ENCODE data around the gene ATP9B.

Gene ATP9B

DNA sequence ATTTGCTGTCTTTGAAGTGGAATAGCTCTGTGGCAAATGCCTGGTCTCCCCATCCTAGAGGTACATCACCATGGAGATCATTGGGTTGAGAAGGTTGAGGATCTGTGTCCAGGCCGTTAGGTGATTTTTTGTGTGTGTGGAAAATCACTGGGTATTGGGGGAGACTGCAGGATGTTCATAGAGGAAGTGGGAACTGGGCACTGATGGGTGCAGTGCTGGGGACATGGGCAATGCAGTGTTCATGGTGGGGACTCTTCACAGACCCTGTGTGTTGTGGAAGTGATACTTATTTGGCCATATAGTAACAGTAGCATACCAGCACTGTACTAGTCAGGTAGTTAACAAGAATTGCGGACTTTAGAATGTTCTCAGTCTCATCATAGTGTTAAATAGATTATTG, 34.9 kb downstream of the ATP9B start:
- no peaks in the 10 kb centered on the region for H3K36me3 ChIP-seq (ENCODE audit: control insufficient read depth, insufficient read depth, low read length)
- no peak for DNase-seq (ENCODE audit: low read depth, low spot score)
- WGBS (ENCODE audit: insufficient coverage, insufficient read length), result no CpG with 5 or more reads among the region's 2 CpGs
- H3K27ac ChIP-seq (ENCODE audit: low read length), result no peak overlapping the region
- no peaks in the 10 kb centered on the region for H3K27me3 ChIP-seq (ENCODE audit: control insufficient read depth, insufficient read depth, low read length)
- H3K4me1 ChIP-seq (ENCODE audit: control insufficient read depth, insufficient read depth, low read length), result no peaks in the 10 kb centered on the region
- H3K9me3 ChIP-seq (ENCODE audit: control insufficient read depth, insufficient read depth, low read length), result no peaks in the 10 kb centered on the region
- H3K4me3 ChIP-seq (ENCODE audit: low read length), result no peak overlapping the region

DNA sequence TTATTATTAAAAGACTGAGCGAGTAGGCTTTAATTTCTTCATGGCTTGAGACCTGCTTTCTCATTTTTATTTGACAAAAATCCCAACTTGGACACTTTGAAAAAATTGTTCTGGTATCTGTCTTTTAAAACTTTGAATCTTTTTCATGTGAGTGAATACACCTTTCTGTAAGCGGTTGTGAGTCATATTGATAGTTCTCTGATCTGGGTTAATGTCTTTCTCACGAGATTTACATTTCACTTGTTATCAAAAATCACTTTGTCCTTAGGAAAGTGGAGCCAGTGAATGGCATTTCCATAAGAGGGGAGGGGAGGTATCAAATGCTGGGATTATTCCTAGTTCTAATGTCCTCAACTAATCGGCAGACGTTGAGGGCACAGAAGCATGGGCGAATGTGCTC, 36.3 kb downstream of the ATP9B start:
- Histone ChIP-seq H3K27ac (ENCODE audit: low read length) (no peak overlapping the region), H3K36me3 (ENCODE audit: control insufficient read depth, insufficient read depth, low read length) (no peaks in the 10 kb centered on the region), H3K27me3 (ENCODE audit: control insufficient read depth, insufficient read depth, low read length) (no peaks in the 10 kb centered on the region), H3K9me3 (ENCODE audit: control insufficient read depth, insufficient read depth, low read length) (no peaks in the 10 kb centered on the region), H3K4me3 (ENCODE audit: low read length) (no peak overlapping the region), H3K4me1 (ENCODE audit: control insufficient read depth, insufficient read depth, low read length) (no peaks in the 10 kb centered on the region)
- no CpG with 5 or more reads among the region's 6 CpGs for WGBS (ENCODE audit: insufficient coverage, insufficient read length)
- DNase-seq (ENCODE audit: low read depth, low spot score), result no peak

DNA sequence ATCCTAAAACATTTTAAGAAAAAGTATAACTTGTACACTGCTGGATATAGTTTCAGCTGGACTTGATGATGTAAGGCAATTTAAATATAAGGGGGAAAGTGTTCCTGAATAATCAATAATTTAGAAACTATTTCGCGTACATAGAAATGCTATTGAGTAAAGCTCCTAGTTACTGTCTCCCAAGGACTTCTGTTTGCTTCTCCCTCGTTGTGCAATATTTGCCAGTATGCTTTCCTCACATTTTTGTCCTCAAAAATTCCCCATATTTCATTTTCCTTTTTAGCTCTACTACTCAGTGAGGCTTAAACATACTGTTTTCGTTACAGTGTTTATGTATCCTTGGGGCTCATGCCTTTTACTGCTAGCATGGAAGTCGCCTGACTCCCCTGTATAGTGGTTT, 36.9 kb downstream of the ATP9B start:
- no CpG with 5 or more reads among the region's 5 CpGs for WGBS (ENCODE audit: insufficient coverage, insufficient read length)

DNA sequence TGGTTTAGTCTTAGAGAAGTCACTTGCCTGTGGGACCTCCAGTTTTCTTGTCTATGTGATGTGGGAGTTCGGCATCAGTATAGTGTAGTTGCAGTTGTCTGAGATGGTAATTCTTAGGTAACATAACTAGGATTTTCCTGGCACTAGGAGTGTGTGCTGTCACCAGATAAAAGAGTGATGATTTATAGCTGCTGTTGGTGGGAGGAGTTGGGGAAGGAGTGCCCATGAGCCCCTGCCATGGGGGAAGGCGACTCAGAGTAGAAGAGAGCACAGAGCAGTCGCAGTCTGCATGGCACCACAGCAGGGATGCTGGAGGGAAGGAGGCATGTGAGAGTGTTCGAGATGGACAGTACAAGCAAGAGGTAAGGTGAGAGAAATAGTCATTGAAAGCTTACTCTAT, 38.7 kb downstream of the ATP9B start:
- no CpG with 5 or more reads among the region's 4 CpGs for WGBS (ENCODE audit: insufficient coverage, insufficient read length)

More for the DNA sequence above, 36.9 kb downstream of the ATP9B start:
- no peak overlapping the region for H3K27ac ChIP-seq (ENCODE audit: low read length)
- DNase-seq (ENCODE audit: low read depth, low spot score), result no peak
- no peaks in the 10 kb centered on the region for H3K36me3 ChIP-seq (ENCODE audit: control insufficient read depth, insufficient read depth, low read length)
- no peaks in the 10 kb centered on the region for H3K27me3 ChIP-seq (ENCODE audit: control insufficient read depth, insufficient read depth, low read length)
- H3K4me1 ChIP-seq (ENCODE audit: control insufficient read depth, insufficient read depth, low read length), result no peaks in the 10 kb centered on the region
- no peaks in the 10 kb centered on the region for H3K9me3 ChIP-seq (ENCODE audit: control insufficient read depth, insufficient read depth, low read length)
- no peak overlapping the region for H3K4me3 ChIP-seq (ENCODE audit: low read length)

DNA sequence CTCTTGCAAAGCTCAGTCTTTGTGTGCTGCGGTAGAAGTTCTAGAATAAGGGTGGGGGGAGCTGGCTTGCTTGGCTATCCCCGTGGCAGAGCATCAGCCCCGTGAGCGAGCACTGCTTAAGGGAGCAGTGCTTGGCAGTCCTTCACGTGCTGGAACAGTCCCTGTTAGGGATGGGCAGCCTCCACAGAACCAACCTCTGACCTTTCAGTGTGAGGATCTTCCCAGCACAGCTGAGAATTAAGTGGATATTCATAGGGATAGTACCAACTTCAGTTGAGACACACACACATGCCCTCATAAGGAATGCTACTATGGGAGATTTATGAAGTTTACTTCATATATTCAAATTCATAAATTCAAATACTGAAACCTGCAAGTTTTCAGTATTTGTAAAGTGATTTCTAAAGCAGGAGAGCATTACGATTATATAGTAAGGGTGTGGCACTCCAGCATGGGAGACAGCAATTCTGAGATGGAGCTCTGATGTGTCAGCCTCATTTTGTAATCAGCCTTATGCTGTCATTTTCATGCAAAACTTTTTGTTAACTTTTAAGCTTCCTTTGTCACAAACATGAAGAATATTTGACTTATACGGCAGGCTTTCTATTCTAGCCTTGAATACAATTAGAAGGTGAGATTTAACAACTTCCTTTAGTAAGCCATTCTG, 39.5 kb downstream of the ATP9B start:
- no peaks in the 10 kb centered on the region for H3K27me3 ChIP-seq (ENCODE audit: control insufficient read depth, insufficient read depth, low read length)
- H3K9me3 ChIP-seq (ENCODE audit: control insufficient read depth, insufficient read depth, low read length), result no peaks in the 10 kb centered on the region
- H3K4me3 ChIP-seq (ENCODE audit: low read length), result no peak overlapping the region
- no CpG with 5 or more reads among the region's 7 CpGs for WGBS (ENCODE audit: insufficient coverage, insufficient read length)
- H3K27ac ChIP-seq (ENCODE audit: low read length), result no peak overlapping the region
- no peak for DNase-seq (ENCODE audit: low read depth, low spot score)
- no peaks in the 10 kb centered on the region for H3K4me1 ChIP-seq (ENCODE audit: control insufficient read depth, insufficient read depth, low read length)
- H3K36me3 ChIP-seq (ENCODE audit: control insufficient read depth, insufficient read depth, low read length), result no peaks in the 10 kb centered on the region; the same call in 1 of the 2 replicates

More for the DNA sequence above, 38.7 kb downstream of the ATP9B start:
- Histone ChIP-seq H3K27me3 (ENCODE audit: control insufficient read depth, insufficient read depth, low read length) (no peaks in the 10 kb centered on the region), H3K4me1 (ENCODE audit: control insufficient read depth, insufficient read depth, low read length) (no peaks in the 10 kb centered on the region), H3K4me3 (ENCODE audit: low read length) (no peak overlapping the region), H3K27ac (ENCODE audit: low read length) (no peak overlapping the region), H3K9me3 (ENCODE audit: control insufficient read depth, insufficient read depth, low read length) (no peaks in the 10 kb centered on the region), H3K36me3 (ENCODE audit: control insufficient read depth, insufficient read depth, low read length) (no peaks in the 10 kb centered on the region)
- no peak for DNase-seq (ENCODE audit: low read depth, low spot score)

DNA sequence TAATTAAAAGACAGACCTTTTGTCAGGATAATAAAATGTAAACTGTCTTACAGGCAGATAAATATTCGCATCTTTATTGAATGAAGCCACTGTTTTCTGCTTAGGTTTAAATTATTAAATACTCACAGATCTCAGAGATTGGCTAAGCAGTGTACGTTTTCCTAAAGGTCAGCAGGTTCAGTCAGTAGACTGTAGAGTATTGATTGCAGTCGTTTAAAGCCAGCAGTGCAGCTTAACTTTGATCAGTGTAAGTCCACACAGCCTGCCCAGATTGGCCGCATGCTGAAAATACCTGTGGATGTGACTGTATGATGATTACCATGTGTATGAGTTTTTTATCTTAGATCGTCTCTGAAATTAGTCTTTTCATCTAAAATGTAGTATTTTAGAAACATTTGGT, 42.3 kb downstream of the ATP9B start:
- Histone ChIP-seq H3K27me3 (ENCODE audit: control insufficient read depth, insufficient read depth, low read length) (no peaks in the 10 kb centered on the region), H3K4me1 (ENCODE audit: control insufficient read depth, insufficient read depth, low read length) (no peaks in the 10 kb centered on the region), H3K27ac (ENCODE audit: low read length) (no peak overlapping the region), H3K36me3 (ENCODE audit: control insufficient read depth, insufficient read depth, low read length) (peaks cover 4% of the 10 kb centered on the region), H3K9me3 (ENCODE audit: control insufficient read depth, insufficient read depth, low read length) (no peaks in the 10 kb centered on the region), H3K4me3 (ENCODE audit: low read length) (no peak overlapping the region)
- WGBS (ENCODE audit: insufficient coverage, insufficient read length), result no CpG with 5 or more reads among the region's 5 CpGs
- DNase-seq (ENCODE audit: low read depth, low spot score), result no peak

DNA sequence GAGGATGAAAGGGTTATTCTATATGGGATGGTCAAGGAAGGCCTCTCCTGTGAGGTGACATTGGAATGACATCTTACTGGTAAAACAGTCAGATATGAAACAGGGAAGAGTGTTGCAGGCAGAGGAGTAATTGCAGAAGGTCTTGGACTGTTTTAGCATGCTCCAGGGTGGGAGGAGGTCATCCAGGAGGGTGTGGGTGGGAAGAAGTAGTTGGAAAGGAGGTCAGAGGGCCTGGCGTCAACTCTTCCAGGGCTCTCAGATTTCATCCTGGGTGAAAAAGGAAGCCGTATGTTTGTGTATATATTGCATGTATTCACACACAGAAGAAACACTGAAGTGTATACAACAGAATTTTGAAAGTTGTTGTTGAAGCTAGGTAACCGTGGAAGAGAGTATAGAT, 48.2 kb downstream of the ATP9B start:
- Histone ChIP-seq H3K4me1 (ENCODE audit: control insufficient read depth, insufficient read depth, low read length) (no peaks in the 10 kb centered on the region), H3K9me3 (ENCODE audit: control insufficient read depth, insufficient read depth, low read length) (no peaks in the 10 kb centered on the region), H3K27ac (ENCODE audit: low read length) (no peak overlapping the region), H3K4me3 (ENCODE audit: low read length) (no peak overlapping the region), H3K27me3 (ENCODE audit: control insufficient read depth, insufficient read depth, low read length) (no peaks in the 10 kb centered on the region), H3K36me3 (ENCODE audit: control insufficient read depth, insufficient read depth, low read length) (peaks cover 4% of the 10 kb centered on the region)
- no peak for DNase-seq (ENCODE audit: low read depth, low spot score)
- WGBS (ENCODE audit: insufficient coverage, insufficient read length), result no CpG with 5 or more reads among the region's 3 CpGs

DNA sequence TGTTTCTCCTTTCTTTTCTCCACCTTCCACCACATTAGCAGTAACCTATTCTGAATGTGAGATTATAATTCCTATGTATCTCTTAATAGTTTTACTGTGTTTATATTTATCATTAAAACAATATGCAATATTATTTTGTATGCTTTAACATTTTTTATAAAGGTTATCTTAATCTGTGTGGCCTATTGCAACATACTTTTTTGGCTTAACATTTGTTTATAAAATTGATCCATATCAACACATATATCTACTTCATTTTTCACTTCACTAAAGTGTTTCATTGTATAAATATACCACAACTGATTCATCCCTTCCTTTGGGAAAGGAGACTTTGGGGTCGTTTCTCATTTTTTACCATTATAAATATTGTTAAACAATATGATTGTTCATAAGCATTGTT, 48.6 kb downstream of the ATP9B start:
- Histone ChIP-seq H3K27ac (ENCODE audit: low read length) (no peak overlapping the region), H3K4me3 (ENCODE audit: low read length) (no peak overlapping the region), H3K27me3 (ENCODE audit: control insufficient read depth, insufficient read depth, low read length) (no peaks in the 10 kb centered on the region), H3K4me1 (ENCODE audit: control insufficient read depth, insufficient read depth, low read length) (no peaks in the 10 kb centered on the region), H3K36me3 (ENCODE audit: control insufficient read depth, insufficient read depth, low read length) (peaks cover 4% of the 10 kb centered on the region), H3K9me3 (ENCODE audit: control insufficient read depth, insufficient read depth, low read length) (no peaks in the 10 kb centered on the region)
- DNase-seq (ENCODE audit: low read depth, low spot score), result no peak
- WGBS (ENCODE audit: insufficient coverage, insufficient read length), result no CpG with 5 or more reads among the region's 1 CpG

DNA sequence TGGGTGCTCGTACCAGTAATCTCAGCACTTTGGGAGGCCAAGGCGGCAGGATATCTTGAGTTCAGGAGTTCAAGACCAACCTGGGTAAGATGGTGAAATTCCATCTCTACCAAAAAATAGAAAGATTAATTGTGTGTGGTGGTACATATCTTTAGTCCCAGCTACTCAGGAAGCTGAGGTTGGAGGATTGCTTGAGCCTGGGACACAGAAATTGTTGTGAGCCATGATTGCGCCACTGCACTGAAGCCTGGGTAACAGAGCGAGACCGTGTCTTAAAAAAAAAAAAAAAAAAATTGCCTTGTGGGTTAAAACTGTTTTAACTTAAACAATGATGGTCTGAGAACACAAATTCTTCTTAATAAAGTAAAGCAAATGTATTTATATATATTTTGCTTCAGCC, 49.6 kb downstream of the ATP9B start:
- H3K4me1 ChIP-seq (ENCODE audit: control insufficient read depth, insufficient read depth, low read length), result no peaks in the 10 kb centered on the region
- no CpG with 5 or more reads among the region's 5 CpGs for WGBS (ENCODE audit: insufficient coverage, insufficient read length)
- H3K9me3 ChIP-seq (ENCODE audit: control insufficient read depth, insufficient read depth, low read length), result no peaks in the 10 kb centered on the region
- H3K27ac ChIP-seq (ENCODE audit: low read length), result no peak overlapping the region
- no peak overlapping the region for H3K4me3 ChIP-seq (ENCODE audit: low read length)
- peaks cover 4% of the 10 kb centered on the region for H3K36me3 ChIP-seq (ENCODE audit: control insufficient read depth, insufficient read depth, low read length)
- no peaks in the 10 kb centered on the region for H3K27me3 ChIP-seq (ENCODE audit: control insufficient read depth, insufficient read depth, low read length)
- DNase-seq (ENCODE audit: low read depth, low spot score), result no peak

DNA sequence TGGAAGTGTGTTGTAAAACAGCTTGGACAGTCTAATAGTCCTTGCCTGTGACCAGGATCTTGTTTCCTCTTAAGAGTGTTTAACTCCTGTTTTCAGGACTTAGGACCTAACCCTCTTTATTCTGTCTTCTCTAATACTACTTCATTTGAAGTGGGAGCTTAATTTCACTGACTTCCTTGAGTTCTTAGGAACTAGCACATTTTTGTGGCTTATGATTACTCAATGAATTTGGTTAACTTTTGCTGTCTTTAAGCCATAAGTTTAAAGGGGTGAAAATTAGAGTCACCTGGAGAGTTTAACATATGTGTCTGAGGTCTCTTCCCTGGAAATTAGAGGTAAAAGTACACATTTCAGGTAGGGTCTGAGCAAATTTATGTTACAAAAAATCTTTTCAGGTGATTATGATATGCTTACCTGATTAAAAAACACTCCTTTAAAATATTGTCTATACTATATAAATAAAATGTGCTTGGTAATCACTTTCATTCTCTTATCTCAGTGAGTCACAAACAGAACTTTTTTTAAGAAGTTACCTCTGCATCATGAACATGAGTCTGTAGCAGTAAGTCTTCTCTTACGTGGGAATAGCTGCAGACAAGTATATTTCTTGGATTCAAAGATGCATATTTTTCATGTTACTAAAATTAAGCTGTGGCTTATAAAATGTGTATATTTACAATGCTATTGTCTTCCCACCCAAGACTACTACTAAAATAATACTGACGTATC, 52.7 kb downstream of the ATP9B start:
- H3K4me3 ChIP-seq (ENCODE audit: low read length), result no peak overlapping the region
- no peaks in the 10 kb centered on the region for H3K27me3 ChIP-seq (ENCODE audit: control insufficient read depth, insufficient read depth, low read length)
- no CpG with 5 or more reads among the region's 2 CpGs for WGBS (ENCODE audit: insufficient coverage, insufficient read length)
- H3K9me3 ChIP-seq (ENCODE audit: control insufficient read depth, insufficient read depth, low read length), result no peaks in the 10 kb centered on the region
- no peaks in the 10 kb centered on the region; the same call in 1 of the 2 replicates for H3K36me3 ChIP-seq (ENCODE audit: control insufficient read depth, insufficient read depth, low read length)
- no peak for DNase-seq (ENCODE audit: low read depth, low spot score)
- H3K4me1 ChIP-seq (ENCODE audit: control insufficient read depth, insufficient read depth, low read length), result no peaks in the 10 kb centered on the region
- no peak overlapping the region for H3K27ac ChIP-seq (ENCODE audit: low read length)

DNA sequence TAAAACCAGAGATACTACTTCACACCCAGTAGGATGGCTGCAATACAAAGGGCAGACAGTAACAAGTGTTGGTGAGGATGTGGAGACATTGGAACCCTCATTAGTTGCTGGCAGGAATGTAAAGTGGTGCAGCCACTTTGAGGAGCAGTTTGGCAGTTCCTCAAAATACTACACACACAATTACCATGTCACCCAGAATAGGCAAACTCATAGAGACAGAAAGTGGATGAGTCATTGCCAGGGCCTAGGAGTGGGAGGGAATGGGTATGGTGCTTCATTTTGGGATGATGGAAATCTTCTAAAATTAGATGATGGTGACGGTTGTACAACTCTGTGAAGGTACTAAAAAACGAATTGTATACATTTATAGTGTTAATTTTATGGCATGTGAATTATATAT, 54.8 kb downstream of the ATP9B start:
- no peaks in the 10 kb centered on the region for H3K27me3 ChIP-seq (ENCODE audit: control insufficient read depth, insufficient read depth, low read length)
- H3K36me3 ChIP-seq (ENCODE audit: control insufficient read depth, insufficient read depth, low read length), result no peaks in the 10 kb centered on the region; the same call in 1 of the 2 replicates
- DNase-seq (ENCODE audit: low read depth, low spot score), result no peak
- WGBS (ENCODE audit: insufficient coverage, insufficient read length), result no CpG with 5 or more reads among the region's 2 CpGs
- H3K4me3 ChIP-seq (ENCODE audit: low read length), result no peak overlapping the region
- H3K27ac ChIP-seq (ENCODE audit: low read length), result no peak overlapping the region
- no peaks in the 10 kb centered on the region for H3K9me3 ChIP-seq (ENCODE audit: control insufficient read depth, insufficient read depth, low read length)
- no peaks in the 10 kb centered on the region for H3K4me1 ChIP-seq (ENCODE audit: control insufficient read depth, insufficient read depth, low read length)

All from iPS DF 6.9 (cell line).